OCI-LY1 (cell line): Measurements from ENCODE around the gene MAGEA12.
"Not testable (repeated sequence)": the region's sequence is repeated elsewhere in the genome, so short reads cannot be mapped to it uniquely, and the experiment has no call there.

Experiments used
- H2AFZ ChIP-seq: fragments of 200-600 bp; sonication (generic), shearing (Covaris generic); 2 replicates; pipeline ENCODE4 v1.6.0; 2014; ENCODE audit warnings: antibody characterized with exemption, mild to moderate bottlenecking, low read length
- H3F3A ChIP-seq: fragments of 200-600 bp; sonication (generic), shearing (Covaris generic); 2 replicates; pipeline ENCODE4 v1.6.0; 2014; ENCODE audit warnings: mild to moderate bottlenecking, antibody characterized with exemption, low read length, moderate library complexity; ENCODE audit not compliant: insufficient read depth
- H3K27ac ChIP-seq: fragments of 200-600 bp; sonication (generic); 2 replicates; pipeline ENCODE4 v1.5.1; 2014; ENCODE audit warnings: low read length, mixed run types, mild to moderate bottlenecking, low read depth; ENCODE audit not compliant: poor library complexity, severe bottlenecking
- H3K27me3 ChIP-seq: fragments of 200-600 bp; sonication (generic); 2 replicates; pipeline ENCODE4 v1.6.0; 2014; ENCODE audit warnings: antibody characterized with exemption, mild to moderate bottlenecking, low read length, moderate library complexity; ENCODE audit not compliant: insufficient read depth
- H3K36me3 ChIP-seq: fragments of 200-600 bp; sonication (generic); 2 replicates; pipeline ENCODE4 v1.6.1; 2014; ENCODE audit warnings: mild to moderate bottlenecking, antibody characterized with exemption, low read length, moderate library complexity, mixed read lengths; ENCODE audit not compliant: insufficient read depth
- H3K4me1 ChIP-seq: fragments of 200-600 bp; sonication (generic); 2 replicates; pipeline ENCODE4 v1.5.1; 2014; ENCODE audit warnings: mild to moderate bottlenecking, low read length, moderate library complexity; ENCODE audit not compliant: insufficient read depth, severe bottlenecking
- H3K4me2 ChIP-seq: fragments of 200-600 bp; sonication (generic), shearing (Covaris generic); 2 replicates; pipeline ENCODE4 v1.6.1; 2014; ENCODE audit warnings: low read length
- H3K4me3 ChIP-seq: fragments of 200-600 bp; sonication (generic); 2 replicates; pipeline ENCODE4 v1.5.1; 2014; ENCODE audit warnings: low read length, low read depth, mild to moderate bottlenecking, mixed read lengths; ENCODE audit not compliant: poor library complexity, severe bottlenecking
- H3K79me2 ChIP-seq: fragments of 200-600 bp; shearing (Covaris generic); 2 replicates; pipeline ENCODE4 v1.6.1; 2016; ENCODE audit warnings: mixed run types, low read length, mixed read lengths; ENCODE audit not compliant: insufficient read depth
- H3K9ac ChIP-seq: fragments of 200-600 bp; sonication (generic), shearing (Covaris generic); 2 replicates; pipeline ENCODE4 v1.6.1; 2014; ENCODE audit warnings: mild to moderate bottlenecking, low read length, mixed read lengths
- H3K9me2 ChIP-seq: fragments of 200-600 bp; sonication (generic), shearing (Covaris generic); 2 replicates; pipeline ENCODE4 v1.6.1; 2014; ENCODE audit warnings: low read depth, mild to moderate bottlenecking, low read length, mixed read lengths
- H3K9me3 ChIP-seq: fragments of 200-600 bp; shearing (Covaris generic); 2 replicates; pipeline ENCODE4 v1.6.1; 2014; ENCODE audit warnings: low read length, mixed read lengths
- H4K20me1 ChIP-seq: fragments of 200-600 bp; sonication (generic), shearing (Covaris generic); 2 replicates; pipeline ENCODE4 v1.6.0; 2016; ENCODE audit warnings: mild to moderate bottlenecking, low read length; ENCODE audit not compliant: insufficient read depth
- EZH2 ChIP-seq: fragments of 200-600 bp; sonication (generic), shearing (Covaris generic); IDR thresholded peaks from 2 replicates; pipeline ENCODE4 v1.8.0; 2017; ENCODE audit warnings: borderline replicate concordance, mixed run types, mild to moderate bottlenecking, antibody characterized with exemption, low read length, moderate library complexity, mixed read lengths
- TF ChIP-seq, protein P1 (sequence below): fragments of 200-600 bp; sonication (generic), shearing (Covaris generic); IDR thresholded peaks from 2 replicates; pipeline ENCODE4 v1.5.1; 2017; ENCODE audit warnings: mild to moderate bottlenecking, antibody characterized with exemption, low read length, moderate library complexity, mixed read lengths

Gene MAGEA12

DNA sequence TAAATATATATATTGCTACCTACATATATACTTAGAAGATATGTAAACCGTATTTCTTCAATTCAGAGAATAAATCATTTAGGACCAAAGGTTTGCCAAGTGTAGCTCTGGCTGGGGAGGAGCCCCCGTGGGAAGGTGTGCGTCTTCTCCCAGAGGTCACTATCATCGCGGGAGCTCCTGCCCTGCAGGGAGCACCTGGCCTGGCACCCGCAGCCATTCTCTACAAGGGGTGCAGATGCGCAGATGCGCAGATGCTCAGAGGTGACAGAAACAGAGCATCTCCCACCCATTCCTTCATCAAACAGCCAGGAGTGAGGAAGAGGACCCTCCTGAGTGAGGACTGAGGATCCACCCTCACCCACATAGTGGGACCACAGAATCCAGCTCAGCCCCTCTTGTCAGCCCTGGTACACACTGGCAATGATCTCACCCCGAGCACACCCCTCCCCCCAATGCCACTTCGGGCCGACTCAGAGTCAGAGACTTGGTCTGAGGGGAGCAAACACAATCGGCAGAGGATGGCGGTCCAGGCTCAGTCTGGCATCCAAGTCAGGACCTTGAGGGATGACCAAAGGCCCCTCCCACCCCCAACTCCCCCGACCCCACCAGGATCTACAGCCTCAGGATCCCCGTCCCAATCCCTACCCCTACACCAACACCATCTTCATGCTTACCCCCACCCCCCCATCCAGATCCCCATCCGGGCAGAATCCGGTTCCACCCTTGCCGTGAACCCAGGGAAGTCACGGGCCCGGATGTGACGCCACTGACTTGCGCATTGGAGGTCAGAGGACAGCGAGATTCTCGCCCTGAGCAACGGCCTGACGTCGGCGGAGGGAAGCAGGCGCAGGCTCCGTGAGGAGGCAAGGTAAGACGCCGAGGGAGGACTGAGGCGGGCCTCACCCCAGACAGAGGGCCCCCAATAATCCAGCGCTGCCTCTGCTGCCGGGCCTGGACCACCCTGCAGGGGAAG is 19.5 kb upstream of the MAGEA12 start, which contains the start of gene MAGEA2B:
Gene MAGEA2B, plus strand, starts transcription at position 814 of the 973 bp plus-strand sequence. CDS start 2,479 bp downstream, outside the sequence.
- H4K20me1 ChIP-seq, H3F3A ChIP-seq, H3K27ac ChIP-seq, H3K79me2 ChIP-seq, H3K4me2 ChIP-seq, H3K36me3 ChIP-seq, H3K9me3 ChIP-seq, H3K4me3 ChIP-seq, H3K27me3 ChIP-seq, H3K4me1 ChIP-seq, H3K9me2 ChIP-seq, H3K9ac ChIP-seq, H2AFZ ChIP-seq: not testable (repeated sequence)

DNA sequence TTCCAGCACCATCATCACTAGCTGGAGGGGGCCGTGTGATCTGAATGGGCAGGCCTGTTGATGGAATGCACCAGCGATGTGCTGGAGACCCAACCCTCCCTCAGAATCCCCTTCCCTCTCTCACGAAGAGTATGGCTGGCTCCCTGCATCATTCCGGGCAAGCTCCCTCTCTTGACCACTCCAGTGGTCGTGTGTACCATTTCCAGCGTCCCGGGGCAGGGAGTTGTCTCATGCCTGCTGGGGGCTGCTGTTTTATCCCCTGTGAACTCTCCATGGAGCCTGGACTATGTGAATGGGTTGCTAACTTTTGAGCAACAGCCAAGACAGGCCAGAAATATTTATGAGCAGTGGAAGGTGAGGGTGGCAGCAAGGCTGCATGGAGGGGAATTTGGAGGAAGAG is 8.1 kb upstream of the MAGEA12 start:
- Histone ChIP-seq H3K9me3 (no peaks in the 10 kb centered on the region), H3K27ac (no peak overlapping the region), H3K27me3 (no peaks in the 10 kb centered on the region), H3K9me2 (no peaks in the 10 kb centered on the region), H4K20me1 (no peaks in the 10 kb centered on the region), H3K79me2 (no peaks in the 10 kb centered on the region), H3K4me3 (no peak overlapping the region), H2AFZ (no peak overlapping the region), H3K4me2 (no peak overlapping the region), H3K36me3 (no peaks in the 10 kb centered on the region), H3K9ac (no peak overlapping the region), H3F3A (no peaks in the 10 kb centered on the region), H3K4me1 (no peaks in the 10 kb centered on the region)
- TF ChIP-seq, protein P1, sequence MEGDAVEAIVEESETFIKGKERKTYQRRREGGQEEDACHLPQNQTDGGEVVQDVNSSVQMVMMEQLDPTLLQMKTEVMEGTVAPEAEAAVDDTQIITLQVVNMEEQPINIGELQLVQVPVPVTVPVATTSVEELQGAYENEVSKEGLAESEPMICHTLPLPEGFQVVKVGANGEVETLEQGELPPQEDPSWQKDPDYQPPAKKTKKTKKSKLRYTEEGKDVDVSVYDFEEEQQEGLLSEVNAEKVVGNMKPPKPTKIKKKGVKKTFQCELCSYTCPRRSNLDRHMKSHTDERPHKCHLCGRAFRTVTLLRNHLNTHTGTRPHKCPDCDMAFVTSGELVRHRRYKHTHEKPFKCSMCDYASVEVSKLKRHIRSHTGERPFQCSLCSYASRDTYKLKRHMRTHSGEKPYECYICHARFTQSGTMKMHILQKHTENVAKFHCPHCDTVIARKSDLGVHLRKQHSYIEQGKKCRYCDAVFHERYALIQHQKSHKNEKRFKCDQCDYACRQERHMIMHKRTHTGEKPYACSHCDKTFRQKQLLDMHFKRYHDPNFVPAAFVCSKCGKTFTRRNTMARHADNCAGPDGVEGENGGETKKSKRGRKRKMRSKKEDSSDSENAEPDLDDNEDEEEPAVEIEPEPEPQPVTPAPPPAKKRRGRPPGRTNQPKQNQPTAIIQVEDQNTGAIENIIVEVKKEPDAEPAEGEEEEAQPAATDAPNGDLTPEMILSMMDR = no peak
- TF ChIP-seq EZH2 = no peak

DNA sequence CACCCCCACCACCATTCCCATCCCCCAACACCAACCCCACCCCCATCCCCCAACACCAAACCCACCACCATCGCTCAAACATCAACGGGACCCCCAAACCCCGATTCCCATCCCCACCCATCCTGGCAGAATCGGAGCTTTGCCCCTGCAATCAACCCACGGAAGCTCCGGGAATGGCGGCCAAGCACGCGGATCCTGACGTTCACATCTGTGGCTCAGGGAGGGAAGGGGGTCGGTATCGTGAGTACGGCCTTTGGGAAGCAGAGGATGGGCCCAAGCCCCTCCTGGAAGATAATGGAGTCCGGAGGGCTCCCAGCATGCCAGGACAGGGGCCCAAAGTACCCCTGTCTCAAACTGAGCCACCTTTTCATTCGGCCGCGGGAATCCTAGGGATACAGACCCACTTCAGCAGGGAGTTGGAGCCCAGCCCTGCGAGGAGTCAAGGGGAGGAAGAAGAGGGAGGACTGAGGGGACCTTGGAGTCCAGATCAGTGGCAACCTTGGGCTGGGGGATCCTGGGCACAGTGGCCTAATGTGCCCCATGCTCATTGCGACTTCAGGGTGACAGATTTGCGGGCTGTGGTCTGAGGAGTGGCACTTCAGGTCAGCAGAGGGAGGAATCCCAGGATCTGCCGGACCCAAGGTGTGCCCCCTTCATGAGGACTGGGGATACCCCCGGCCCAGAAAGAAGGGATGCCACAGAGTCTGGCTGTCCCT is 744 bp downstream of the MAGEA12 start:
- H3K27me3 ChIP-seq, H3K9ac ChIP-seq, H3K9me3 ChIP-seq, H3K9me2 ChIP-seq, H4K20me1 ChIP-seq, H2AFZ ChIP-seq, H3K79me2 ChIP-seq, H3K4me3 ChIP-seq, H3K27ac ChIP-seq, H3K4me2 ChIP-seq, H3K36me3 ChIP-seq, H3F3A ChIP-seq, H3K4me1 ChIP-seq: not testable (repeated sequence)

DNA sequence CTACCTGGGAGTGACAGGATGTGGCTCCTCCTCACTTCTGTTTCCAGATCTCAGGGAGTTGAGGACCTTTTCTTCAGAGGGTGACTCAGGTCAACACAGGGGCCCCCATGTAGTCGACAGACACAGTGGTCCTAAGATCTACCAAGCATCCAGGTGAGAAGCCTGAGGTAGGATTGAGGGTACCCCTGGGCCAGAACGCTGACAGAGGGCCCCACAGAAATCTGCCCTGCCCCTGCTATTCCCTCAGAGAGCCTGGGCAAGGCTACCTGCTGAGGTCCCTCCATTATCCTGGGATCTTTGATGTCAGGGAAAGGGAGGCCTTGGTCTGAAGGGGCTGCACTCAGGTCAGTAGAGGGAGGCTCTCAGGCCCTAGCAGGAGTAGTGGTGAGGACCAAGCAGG is 1.5 kb downstream of the MAGEA12 start:
- H3K9me3 ChIP-seq = no peaks in the 10 kb centered on the region
- no peak for TF ChIP-seq EZH2
- TF ChIP-seq, protein P1 = no peak
- H4K20me1 ChIP-seq = no peaks in the 10 kb centered on the region
- no peaks in the 10 kb centered on the region for H3K9me2 ChIP-seq
- H3K4me3 ChIP-seq = no peak overlapping the region
- H3K9ac ChIP-seq = no peak overlapping the region
- H3K27ac ChIP-seq = no peak overlapping the region
- no peaks in the 10 kb centered on the region for H3F3A ChIP-seq
- no peaks in the 10 kb centered on the region for H3K27me3 ChIP-seq
- H3K4me1 ChIP-seq = no peaks in the 10 kb centered on the region
- no peak overlapping the region for H2AFZ ChIP-seq
- no peaks in the 10 kb centered on the region for H3K36me3 ChIP-seq
- H3K4me2 ChIP-seq = no peak overlapping the region
- H3K79me2 ChIP-seq = no peaks in the 10 kb centered on the region
